Measurements from ENCODE around the gene TOMT. TPM values are rescaled to one million over a fixed set of nuclear protein-coding genes. Genes with fewer than 3 reads are reported as not detected.

Gene TOMT
- total RNA-seq, 2 donors from 2014 or later: not detected

DNA sequence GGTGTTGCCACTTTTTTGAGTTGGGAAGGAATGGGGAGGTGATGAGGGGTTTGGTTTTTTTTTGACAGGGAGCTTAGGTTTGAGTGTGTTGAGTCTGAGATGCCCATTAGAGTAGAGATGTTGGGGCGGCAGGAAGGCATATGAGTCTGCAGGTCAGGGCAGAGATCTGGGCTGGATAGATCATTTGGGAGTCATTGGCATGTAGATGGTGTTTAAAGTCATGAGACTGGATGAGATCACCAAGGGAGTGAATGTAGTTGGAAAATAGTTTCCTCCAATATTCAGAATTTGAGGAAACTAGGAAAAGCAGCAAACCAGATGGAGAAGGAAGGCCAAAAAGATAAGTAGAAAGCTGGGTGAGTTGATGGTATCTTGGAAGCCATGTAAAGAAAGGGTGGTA is 8.8 kb downstream of the TOMT start:
- H3K27ac Mint-ChIP-seq: no peak overlapping the region

DNA sequence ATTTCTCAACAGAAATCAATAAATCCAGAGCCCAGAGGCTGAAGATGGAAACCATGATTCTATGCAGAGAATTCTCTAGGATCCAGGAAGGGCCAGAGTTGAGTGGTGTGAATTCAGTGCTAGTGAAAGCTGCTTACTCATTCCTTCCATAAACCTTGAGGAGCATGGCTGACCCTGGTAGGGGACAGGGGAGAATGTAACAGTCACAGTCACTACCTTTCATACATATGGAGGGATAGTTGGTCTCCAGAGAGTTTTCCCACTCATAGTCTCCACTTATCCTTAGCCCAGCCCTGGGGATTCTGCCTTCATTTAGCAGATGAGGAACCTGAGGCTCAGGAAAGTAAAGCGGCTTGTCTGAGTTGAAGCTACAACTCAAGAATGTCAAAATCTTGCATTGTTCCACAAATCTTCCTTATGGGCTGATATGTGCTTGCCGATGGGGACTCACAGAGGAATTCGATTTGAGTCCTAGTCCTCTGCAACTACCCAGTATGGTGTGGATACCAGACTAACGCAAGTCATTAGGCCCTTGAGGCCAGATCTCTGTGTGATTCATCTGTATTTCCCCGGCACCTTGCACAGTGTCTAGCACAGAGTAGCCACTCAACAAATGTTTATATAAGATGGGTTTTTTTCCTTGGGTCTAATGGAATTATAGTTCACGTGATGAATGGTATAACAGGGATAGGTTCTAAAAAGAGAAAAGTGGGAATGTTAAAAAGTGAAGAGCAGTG is 10.5 kb downstream of the TOMT start:
- H3K4me3 Mint-ChIP-seq: no peak overlapping the region
- H3K27ac Mint-ChIP-seq: no peak overlapping the region
- DNase-seq: no peak
- H3K36me3 Mint-ChIP-seq (ENCODE audit: low read depth): no peaks in the 10 kb centered on the region
- H3K9ac ChIP-seq (ENCODE audit: extremely low read depth, low read length, poor library complexity, severe bottlenecking): no peak overlapping the region
- H3K27me3 ChIP-seq (ENCODE audit: control insufficient read depth, insufficient read depth, low read length, poor library complexity, severe bottlenecking): peaks cover 7% of the 10 kb centered on the region
- peaks cover 26% of the 10 kb centered on the region for H3K4me1 Mint-ChIP-seq
- no peak overlapping the region for H3K4me3 ChIP-seq (ENCODE audit: low read length)
- TF ChIP-seq, protein P1, sequence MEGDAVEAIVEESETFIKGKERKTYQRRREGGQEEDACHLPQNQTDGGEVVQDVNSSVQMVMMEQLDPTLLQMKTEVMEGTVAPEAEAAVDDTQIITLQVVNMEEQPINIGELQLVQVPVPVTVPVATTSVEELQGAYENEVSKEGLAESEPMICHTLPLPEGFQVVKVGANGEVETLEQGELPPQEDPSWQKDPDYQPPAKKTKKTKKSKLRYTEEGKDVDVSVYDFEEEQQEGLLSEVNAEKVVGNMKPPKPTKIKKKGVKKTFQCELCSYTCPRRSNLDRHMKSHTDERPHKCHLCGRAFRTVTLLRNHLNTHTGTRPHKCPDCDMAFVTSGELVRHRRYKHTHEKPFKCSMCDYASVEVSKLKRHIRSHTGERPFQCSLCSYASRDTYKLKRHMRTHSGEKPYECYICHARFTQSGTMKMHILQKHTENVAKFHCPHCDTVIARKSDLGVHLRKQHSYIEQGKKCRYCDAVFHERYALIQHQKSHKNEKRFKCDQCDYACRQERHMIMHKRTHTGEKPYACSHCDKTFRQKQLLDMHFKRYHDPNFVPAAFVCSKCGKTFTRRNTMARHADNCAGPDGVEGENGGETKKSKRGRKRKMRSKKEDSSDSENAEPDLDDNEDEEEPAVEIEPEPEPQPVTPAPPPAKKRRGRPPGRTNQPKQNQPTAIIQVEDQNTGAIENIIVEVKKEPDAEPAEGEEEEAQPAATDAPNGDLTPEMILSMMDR (conservative IDR thresholded peaks at IDR 0.05): no peak
- no peaks in the 10 kb centered on the region for H3K9me3 Mint-ChIP-seq
- H3K9me3 ChIP-seq (ENCODE audit: control insufficient read depth, low read length): no peaks in the 10 kb centered on the region
- H3K4me1 ChIP-seq (ENCODE audit: control insufficient read depth, insufficient read depth, low read length): no peaks in the 10 kb centered on the region
- peaks cover 35% of the 10 kb centered on the region for H3K27me3 Mint-ChIP-seq (ENCODE audit: insufficient read depth)
- H3K36me3 ChIP-seq (ENCODE audit: control insufficient read depth, insufficient read depth, low read length): no peaks in the 10 kb centered on the region
- 92 to 94% methylated on average over 6 of the region's 6 CpGs for WGBS, 2 experiments (ENCODE audit: insufficient coverage in 1 of 2, insufficient read length in 1 of 2)
- H3K27ac ChIP-seq (ENCODE audit: low read depth, low read length): no peak overlapping the region

More for the DNA sequence above, 8.8 kb downstream of the TOMT start:
- no peaks in the 10 kb centered on the region for H3K4me1 ChIP-seq (ENCODE audit: control insufficient read depth, insufficient read depth, low read length)
- Mint-ChIP-seq H3K36me3 (ENCODE audit: low read depth) (peaks cover 9% of the 10 kb centered on the region), H3K4me3 (no peak overlapping the region), H3K4me1 (peaks cover 26% of the 10 kb centered on the region), H3K27me3 (ENCODE audit: insufficient read depth) (peaks cover 30% of the 10 kb centered on the region), H3K9me3 (no peaks in the 10 kb centered on the region)
- H3K27ac ChIP-seq (ENCODE audit: low read depth, low read length): no peak overlapping the region
- no peak for DNase-seq
- H3K9ac ChIP-seq (ENCODE audit: extremely low read depth, low read length, poor library complexity, severe bottlenecking): no peak overlapping the region
- H3K4me3 ChIP-seq (ENCODE audit: low read length): no peak overlapping the region
- H3K9me3 ChIP-seq (ENCODE audit: control insufficient read depth, low read length): no peaks in the 10 kb centered on the region
- peaks cover 12% of the 10 kb centered on the region for H3K36me3 ChIP-seq (ENCODE audit: control insufficient read depth, insufficient read depth, low read length)
- peaks cover 7% of the 10 kb centered on the region for H3K27me3 ChIP-seq (ENCODE audit: control insufficient read depth, insufficient read depth, low read length, poor library complexity, severe bottlenecking)
- TF ChIP-seq, protein P1 (conservative IDR thresholded peaks at IDR 0.05): no peak
- 97 to 100% methylated on average over 1 of the region's 1 CpG for WGBS, 2 experiments (ENCODE audit: insufficient coverage in 1 of 2, insufficient read length in 1 of 2)

GRCh38 chr11:72119198-72119597 is 13.5 kb downstream of the TOMT start:
- Mint-ChIP-seq H3K27ac (no peak overlapping the region), H3K4me3 (no peak overlapping the region), H3K27me3 (ENCODE audit: insufficient read depth) (peaks cover 42% of the 10 kb centered on the region), H3K4me1 (peaks cover 21% of the 10 kb centered on the region), H3K36me3 (ENCODE audit: low read depth) (no peaks in the 10 kb centered on the region), H3K9me3 (no peaks in the 10 kb centered on the region)
- Histone ChIP-seq H3K9ac (ENCODE audit: extremely low read depth, low read length, poor library complexity, severe bottlenecking) (no peak overlapping the region), H3K27me3 (ENCODE audit: control insufficient read depth, insufficient read depth, low read length, poor library complexity, severe bottlenecking) (peaks cover 18% of the 10 kb centered on the region), H3K4me1 (ENCODE audit: control insufficient read depth, insufficient read depth, low read length) (no peaks in the 10 kb centered on the region), H3K36me3 (ENCODE audit: control insufficient read depth, insufficient read depth, low read length) (no peaks in the 10 kb centered on the region), H3K27ac (ENCODE audit: low read depth, low read length) (no peak overlapping the region), H3K4me3 (ENCODE audit: low read length) (no peak overlapping the region), H3K9me3 (ENCODE audit: control insufficient read depth, low read length) (peaks cover under 1% of the 10 kb centered on the region)
- DNase-seq: no peak
- TF ChIP-seq, protein P1 (conservative IDR thresholded peaks at IDR 0.05): no peak
- 95 to 100% methylated on average over 3 to 5 of the region's 6 CpGs for WGBS, 2 experiments (ENCODE audit: insufficient coverage in 1 of 2, insufficient read length in 1 of 2)

Measured in endodermal cell (in vitro differentiated cells).